ENCODE data around the gene CAMSAP1. TPM values are rescaled to one million over a fixed set of nuclear protein-coding genes. Genes with fewer than 3 reads are reported as not detected.

Gene CAMSAP1
- total RNA-seq, 1 donor from 2014 or later = 80.8 TPM

DNA sequence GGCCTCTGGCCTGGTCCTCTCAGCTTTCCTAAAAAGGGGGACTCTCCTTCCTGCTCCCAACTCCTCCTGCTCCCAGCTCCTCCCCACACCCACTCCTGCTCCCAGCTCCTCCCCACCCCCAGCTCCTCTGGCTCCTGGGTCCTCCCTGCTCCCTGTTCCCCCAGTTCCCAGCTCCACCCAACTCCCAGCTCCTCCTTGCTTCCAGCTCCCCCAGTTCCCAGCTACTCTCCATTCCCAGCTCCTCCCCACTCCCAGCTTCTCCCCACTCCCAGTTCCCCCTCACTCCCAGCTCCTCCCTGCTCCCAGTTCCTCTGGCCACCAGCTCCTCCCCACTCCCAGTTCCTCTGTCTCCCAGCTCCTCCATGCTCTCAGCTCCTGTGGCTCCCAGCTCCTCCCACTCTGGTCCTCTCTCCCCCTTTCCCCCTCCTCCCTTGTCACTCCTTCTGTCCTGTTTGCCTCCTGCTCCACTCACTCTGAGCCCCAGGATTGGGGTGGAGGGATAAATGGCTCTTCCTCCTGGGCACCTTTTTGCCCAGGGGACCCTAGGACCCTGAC, 129.6 kb downstream of the CAMSAP1 start:
- Mint-ChIP-seq H3K27ac (ENCODE audit: unreplicated experiment) (no peak overlapping the region), H3K4me3 (no peak overlapping the region), H3K27me3 (ENCODE audit: low read depth) (no peaks in the 10 kb centered on the region), H3K9me3 (no peaks in the 10 kb centered on the region), H3K4me1 (no peaks in the 10 kb centered on the region), H3K36me3 (ENCODE audit: low read depth) (no peaks in the 10 kb centered on the region)
- DNase-seq (ENCODE audit: low read depth, low spot score) = no peak
- TF ChIP-seq, protein P1, sequence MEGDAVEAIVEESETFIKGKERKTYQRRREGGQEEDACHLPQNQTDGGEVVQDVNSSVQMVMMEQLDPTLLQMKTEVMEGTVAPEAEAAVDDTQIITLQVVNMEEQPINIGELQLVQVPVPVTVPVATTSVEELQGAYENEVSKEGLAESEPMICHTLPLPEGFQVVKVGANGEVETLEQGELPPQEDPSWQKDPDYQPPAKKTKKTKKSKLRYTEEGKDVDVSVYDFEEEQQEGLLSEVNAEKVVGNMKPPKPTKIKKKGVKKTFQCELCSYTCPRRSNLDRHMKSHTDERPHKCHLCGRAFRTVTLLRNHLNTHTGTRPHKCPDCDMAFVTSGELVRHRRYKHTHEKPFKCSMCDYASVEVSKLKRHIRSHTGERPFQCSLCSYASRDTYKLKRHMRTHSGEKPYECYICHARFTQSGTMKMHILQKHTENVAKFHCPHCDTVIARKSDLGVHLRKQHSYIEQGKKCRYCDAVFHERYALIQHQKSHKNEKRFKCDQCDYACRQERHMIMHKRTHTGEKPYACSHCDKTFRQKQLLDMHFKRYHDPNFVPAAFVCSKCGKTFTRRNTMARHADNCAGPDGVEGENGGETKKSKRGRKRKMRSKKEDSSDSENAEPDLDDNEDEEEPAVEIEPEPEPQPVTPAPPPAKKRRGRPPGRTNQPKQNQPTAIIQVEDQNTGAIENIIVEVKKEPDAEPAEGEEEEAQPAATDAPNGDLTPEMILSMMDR (conservative IDR thresholded peaks at IDR 0.05) = no peak

- Mint-ChIP-seq H3K9me3 (no peaks in the 10 kb centered on the region), H3K27me3 (ENCODE audit: low read depth) (no peaks in the 10 kb centered on the region), H3K4me1 (no peaks in the 10 kb centered on the region), H3K27ac (ENCODE audit: unreplicated experiment) (no peak overlapping the region), H3K4me3 (no peak overlapping the region), H3K36me3 (ENCODE audit: low read depth) (no peaks in the 10 kb centered on the region)
- TF ChIP-seq, protein P1 (conservative IDR thresholded peaks at IDR 0.05) = no peak
- DNase-seq (ENCODE audit: low read depth, low spot score) = no peak
These were observed 130.3 kb downstream of the CAMSAP1 start for GRCh38 chr9:135776893-135777622.

- no peaks in the 10 kb centered on the region for H3K4me1 Mint-ChIP-seq
- H3K36me3 Mint-ChIP-seq (ENCODE audit: low read depth) = no peaks in the 10 kb centered on the region
- TF ChIP-seq, protein P1 (conservative IDR thresholded peaks at IDR 0.05) = no peak
- no peak overlapping the region for H3K4me3 Mint-ChIP-seq
- no peaks in the 10 kb centered on the region for H3K27me3 Mint-ChIP-seq (ENCODE audit: low read depth)
- H3K9me3 Mint-ChIP-seq = no peaks in the 10 kb centered on the region
- no peak overlapping the region for H3K27ac Mint-ChIP-seq (ENCODE audit: unreplicated experiment)
- no peak for DNase-seq (ENCODE audit: low read depth, low spot score)
These were observed 131.4 kb downstream of the CAMSAP1 start for GRCh38 chr9:135775911-135776310.

DNA sequence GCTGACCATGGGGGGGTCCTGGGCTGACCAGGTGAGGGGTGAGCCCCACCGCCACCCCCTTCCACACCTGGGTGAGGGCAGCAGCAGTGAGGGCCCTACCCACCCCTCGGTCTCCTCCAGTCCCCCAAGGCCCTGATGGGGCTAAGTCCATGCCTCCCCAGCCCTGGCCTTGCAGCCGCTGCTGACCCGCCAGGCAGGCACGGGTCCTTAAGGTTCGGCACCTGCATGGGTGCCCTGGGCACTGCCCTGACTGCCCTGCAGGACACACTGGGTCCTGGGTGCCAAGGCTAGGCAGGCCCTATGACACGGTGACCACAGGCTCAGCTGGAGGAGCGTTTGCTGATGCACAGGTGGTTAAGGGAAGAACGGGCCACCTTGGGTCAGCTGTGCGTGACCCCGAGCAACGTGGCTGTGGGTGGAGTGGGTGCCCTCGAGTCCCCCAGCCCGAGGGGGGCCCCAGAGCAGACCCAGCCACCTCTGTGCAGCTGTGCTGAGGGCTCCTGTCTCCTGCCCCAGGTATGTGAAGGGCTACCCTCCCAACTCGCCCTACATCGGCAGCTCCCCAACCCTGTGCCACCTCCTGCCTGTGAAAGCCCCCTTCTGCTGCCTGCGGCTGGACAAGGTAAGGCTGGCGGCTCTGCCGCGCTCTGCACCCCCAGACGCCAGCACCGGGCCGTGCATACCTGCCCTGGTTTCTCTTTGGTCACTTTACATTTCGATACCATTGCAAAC, 132.4 kb downstream of the CAMSAP1 start:
- Mint-ChIP-seq H3K4me1 (no peaks in the 10 kb centered on the region), H3K4me3 (no peak overlapping the region), H3K27me3 (ENCODE audit: low read depth) (no peaks in the 10 kb centered on the region), H3K9me3 (no peaks in the 10 kb centered on the region), H3K27ac (ENCODE audit: unreplicated experiment) (peak overlapping the region; percentile 50), H3K36me3 (ENCODE audit: low read depth) (no peaks in the 10 kb centered on the region)
- DNase-seq (ENCODE audit: low read depth, low spot score) = no peak
- TF ChIP-seq, protein P1 (conservative IDR thresholded peaks at IDR 0.05) = no peak

DNA sequence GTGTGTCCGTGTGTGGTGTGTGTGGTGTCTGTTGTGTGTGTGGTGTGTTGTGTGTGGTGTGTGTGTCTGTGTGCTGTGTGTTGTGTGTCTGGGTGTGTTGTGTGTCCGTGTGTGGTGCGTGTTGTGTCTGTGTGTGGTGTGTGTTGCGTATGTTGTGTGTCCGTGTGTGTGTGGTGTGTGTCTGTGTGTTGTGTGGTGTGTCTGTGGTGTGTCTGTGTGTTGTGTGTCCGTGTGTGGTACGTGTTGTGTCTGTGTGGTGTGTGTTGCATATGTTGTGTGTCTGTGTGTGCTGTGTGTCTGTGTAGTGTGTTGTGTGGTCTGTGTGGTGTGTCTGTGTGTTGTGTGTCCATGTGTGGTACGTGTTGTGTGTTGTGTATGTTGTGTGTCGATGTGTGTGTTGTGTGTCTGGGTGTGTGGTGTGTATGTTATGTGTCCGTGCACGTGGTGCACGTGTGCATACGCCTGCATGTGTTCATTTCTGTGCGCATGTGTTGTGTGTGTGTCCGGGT, 133.1 kb downstream of the CAMSAP1 start:
- DNase-seq (ENCODE audit: low read depth, low spot score) = no peak
- H3K27me3 Mint-ChIP-seq (ENCODE audit: low read depth) = no peaks in the 10 kb centered on the region
- no peaks in the 10 kb centered on the region for H3K9me3 Mint-ChIP-seq
- no peak overlapping the region for H3K4me3 Mint-ChIP-seq
- H3K4me1 Mint-ChIP-seq = no peaks in the 10 kb centered on the region
- H3K27ac Mint-ChIP-seq (ENCODE audit: unreplicated experiment) = no peak overlapping the region
- TF ChIP-seq, protein P1 (conservative IDR thresholded peaks at IDR 0.05) = no peak
- no peaks in the 10 kb centered on the region for H3K36me3 Mint-ChIP-seq (ENCODE audit: low read depth)
